PC-3 (cell line): Measurements from ENCODE around the gene UBE2D2. TPM values are rescaled to one million over a fixed set of nuclear protein-coding genes. Genes with fewer than 3 reads are reported as not detected.

Source experiments
- ATAC-seq: fragments of 200-7000 bp; cut with Tn5 transposase; 2 replicates; pipeline ENCODE4 v1.9.1; 2020; ENCODE audit warnings: mild to moderate bottlenecking, moderate library complexity
- BruUV-seq: library from RNA; stranded (reverse); fragments of 400-500 nt; replicated peaks from 2 replicates; lab custom pipeline; 2021; lab: Mats Ljungman, UMichigan
- CTCF ChIA-PET: fragments of 300-600 bp; sonication (Branson Sonifier 250); formaldehyde crosslinking; loops from one replicate; lab custom pipeline; 2022; ENCODE audit warnings: antibody characterized with exemption; lab: Charles Lee
- POLR2A ChIA-PET: fragments of 300-600 bp; sonication (Branson Sonifier 250); formaldehyde crosslinking; loops from one replicate; lab custom pipeline; 2022; ENCODE audit warnings: antibody characterized with exemption; ENCODE audit not compliant: unreplicated experiment; lab: Charles Lee
- DNase-seq: peaks from one replicate; pipeline ENCODE4 v3.0.0-alpha.2; 2015
- H2AFZ ChIP-seq: fragments of 300-600 bp; sonication (generic); 2 replicates; pipeline ENCODE4 v1.6.0; 2016; ENCODE audit warnings: antibody characterized with exemption, low read length
- H3F3A ChIP-seq: fragments of 300-600 bp; sonication (generic); one replicate; pipeline ENCODE4 v1.6.0; 2017; ENCODE audit warnings: antibody characterized with exemption, low read length, control low read depth, mild to moderate bottlenecking; ENCODE audit not compliant: unreplicated experiment
- H3K27ac ChIP-seq: fragments of 300-600 bp; sonication (generic); 2 replicates; pipeline ENCODE4 v1.5.1; 2016; ENCODE audit warnings: mild to moderate bottlenecking, low read length
- H3K27me3 ChIP-seq: fragments of 300-600 bp; sonication (generic); 2 replicates; pipeline ENCODE4 v1.6.1; 2016; ENCODE audit warnings: low read length, mixed read lengths
- H3K36me3 ChIP-seq: fragments of 300-600 bp; sonication (generic); 2 replicates; pipeline ENCODE4 v1.6.1; 2016; ENCODE audit warnings: low read depth, mixed run types, low read length, mixed read lengths
- H3K4me1 ChIP-seq: fragments of 300-600 bp; sonication (generic); 2 replicates; pipeline ENCODE4 v1.5.1; 2016; ENCODE audit warnings: low read length; ENCODE audit not compliant: insufficient read depth
- H3K4me2 ChIP-seq: fragments of 300-600 bp; sonication (generic); 2 replicates; pipeline ENCODE4 v1.6.0; 2016; ENCODE audit warnings: low read length
- H3K4me3 ChIP-seq: fragments of 300-600 bp; sonication (generic); 2 replicates; pipeline ENCODE4 v1.5.1; 2016; ENCODE audit warnings: mild to moderate bottlenecking, low read length, mixed read lengths
- H3K79me2 ChIP-seq: fragments of 300-600 bp; sonication (generic); 2 replicates; pipeline ENCODE4 v1.6.1; 2017; ENCODE audit warnings: low read length, mixed read lengths
- H3K9ac ChIP-seq: fragments of 300-600 bp; sonication (generic); 2 replicates; pipeline ENCODE4 v1.6.0; 2016; ENCODE audit warnings: mild to moderate bottlenecking, low read length
- H3K9me2 ChIP-seq: fragments of 300-600 bp; sonication (generic); replicated peaks from 2 replicates; pipeline ENCODE4 v1.6.1; 2016; ENCODE audit warnings: mixed run types, low read length, mixed read lengths
- H3K9me3 ChIP-seq: fragments of 300-600 bp; sonication (generic); 2 replicates; pipeline ENCODE4 v1.6.1; 2016; ENCODE audit warnings: low read length, mixed read lengths
- H4K20me1 ChIP-seq: fragments of 300-600 bp; sonication (generic); 2 replicates; pipeline ENCODE4 v1.6.1; 2016; ENCODE audit warnings: low read length, mixed read lengths
- CTCF ChIP-seq: fragments of 300-600 bp; sonication (generic); conservative IDR thresholded peaks from 2 replicates; pipeline ENCODE4 v1.5.1; 2017; ENCODE audit warnings: antibody characterized with exemption, low read depth, mild to moderate bottlenecking, low read length
- EZH2 ChIP-seq: fragments of 300-600 bp; sonication (generic); IDR thresholded peaks from one replicate; pipeline ENCODE4 v1.6.1; 2017; ENCODE audit warnings: antibody characterized with exemption, mild to moderate bottlenecking, low read length; ENCODE audit not compliant: unreplicated experiment
- EZH2phosphoT487 ChIP-seq: fragments of 300-600 bp; sonication (generic); IDR thresholded peaks from 2 replicates; pipeline ENCODE4 v1.6.1; 2018; ENCODE audit warnings: mild to moderate bottlenecking, antibody characterized with exemption, low read length, borderline replicate concordance
- intact Hi-C: fragments of 100-400 bp; cut with micrococcal nuclease; formaldehyde crosslinking; loops from 2 replicates; pipeline ENCODE4 v1.9.0; 2023
- total RNA-seq: library from RNA; depleted of rRNA; stranded (reverse); fragments of >200 nt; gene quantifications from 2 replicates; pipeline ENCODE4 v1.2.3, GENCODE V29; 2014

UBE2D2 gene
- total RNA-seq, 1 experiment from 2014 or later = 98.7 TPM

GRCh38 chr5:139641116-139642080, 80.3 kb downstream of the UBE2D2 start:
- no peaks in the 10 kb centered on the region for H3F3A ChIP-seq
- H3K4me2 ChIP-seq = no peak overlapping the region
- CTCF ChIA-PET = no interaction called here
- no peaks in the 10 kb centered on the region for H4K20me1 ChIP-seq
- H3K27me3 ChIP-seq = no peaks in the 10 kb centered on the region
- no peak overlapping the region for H2AFZ ChIP-seq
- POLR2A ChIA-PET = interaction anchor here (0.6 kb wide), 1 partner anchor 36 kb away, joined by 3 read pairs; no protein-coding TSS in a partner anchor
- peaks cover 46% of the 10 kb centered on the region for H3K4me1 ChIP-seq
- BruUV-seq = no TSS peak
- H3K9ac ChIP-seq = no peak overlapping the region
- no peak for TF ChIP-seq EZH2
- H3K4me3 ChIP-seq = no peak overlapping the region
- intact Hi-C loops = no loop called here
- ATAC-seq = no peak
- H3K36me3 ChIP-seq = no peaks in the 10 kb centered on the region
- H3K27ac ChIP-seq = no peak overlapping the region
- H3K9me3 ChIP-seq = no peaks in the 10 kb centered on the region
- H3K9me2 ChIP-seq = no peaks in the 10 kb centered on the region
- DNase-seq = no peak
- H3K79me2 ChIP-seq = no peaks in the 10 kb centered on the region

GRCh38 chr5:139642213-139642612, 81.1 kb downstream of the UBE2D2 start:
- intact Hi-C loops = no loop called here
- Histone ChIP-seq H3K27ac (no peak overlapping the region), H3K4me2 (no peak overlapping the region), H4K20me1 (no peaks in the 10 kb centered on the region), H3K79me2 (no peaks in the 10 kb centered on the region), H3K9me2 (no peaks in the 10 kb centered on the region), H3K4me1 (peaks cover 38% of the 10 kb centered on the region), H3K36me3 (no peaks in the 10 kb centered on the region), H3F3A (no peaks in the 10 kb centered on the region), H3K4me3 (no peak overlapping the region), H3K9me3 (no peaks in the 10 kb centered on the region), H3K27me3 (no peaks in the 10 kb centered on the region), H3K9ac (no peak overlapping the region), H2AFZ (no peak overlapping the region)
- DNase-seq = no peak
- no TSS peak for BruUV-seq
- TF ChIP-seq EZH2phosphoT487 (no peak), EZH2 (no peak), CTCF (no peak)
- ChIA-PET CTCF (no interaction called here), POLR2A (no interaction called here)
- ATAC-seq = no peak

- BruUV-seq = no TSS peak
- no peaks in the 10 kb centered on the region for H3F3A ChIP-seq
- intact Hi-C loops = no loop called here
- peak overlapping the region; percentile 51 for H2AFZ ChIP-seq
- H3K9ac ChIP-seq = no peak overlapping the region; the same call in 1 of the 2 replicates
- H4K20me1 ChIP-seq = no peaks in the 10 kb centered on the region
- peak; percentile 27 for ATAC-seq
- peak overlapping the region; percentile 57 for H3K27ac ChIP-seq
- H3K9me3 ChIP-seq = no peaks in the 10 kb centered on the region
- no peaks in the 10 kb centered on the region for H3K36me3 ChIP-seq
- peak; percentile 63 for DNase-seq
- ChIA-PET POLR2A (no interaction called here), CTCF (no interaction called here)
- H3K79me2 ChIP-seq = no peaks in the 10 kb centered on the region
- H3K27me3 ChIP-seq = no peaks in the 10 kb centered on the region
- TF ChIP-seq EZH2phosphoT487 (no peak), CTCF (no peak), EZH2 (no peak)
- peak overlapping the region; percentile 1; the same call in 1 of the 2 replicates for H3K4me3 ChIP-seq
- H3K4me1 ChIP-seq = peaks cover 37% of the 10 kb centered on the region
- peak overlapping the region; percentile 70 for H3K4me2 ChIP-seq
- no peaks in the 10 kb centered on the region for H3K9me2 ChIP-seq
Measured at GRCh38 chr5:139642891-139643871, 82.0 kb downstream of the UBE2D2 start.
